Fibroblast of skin of scalp (primary cell): ENCODE measurements around the gene CRYBA2.

ENCODE experiments used
- DNase-seq: peaks from one replicate; pipeline ENCODE4 v3.0.0-alpha.2; 2013

Gene CRYBA2

DNA sequence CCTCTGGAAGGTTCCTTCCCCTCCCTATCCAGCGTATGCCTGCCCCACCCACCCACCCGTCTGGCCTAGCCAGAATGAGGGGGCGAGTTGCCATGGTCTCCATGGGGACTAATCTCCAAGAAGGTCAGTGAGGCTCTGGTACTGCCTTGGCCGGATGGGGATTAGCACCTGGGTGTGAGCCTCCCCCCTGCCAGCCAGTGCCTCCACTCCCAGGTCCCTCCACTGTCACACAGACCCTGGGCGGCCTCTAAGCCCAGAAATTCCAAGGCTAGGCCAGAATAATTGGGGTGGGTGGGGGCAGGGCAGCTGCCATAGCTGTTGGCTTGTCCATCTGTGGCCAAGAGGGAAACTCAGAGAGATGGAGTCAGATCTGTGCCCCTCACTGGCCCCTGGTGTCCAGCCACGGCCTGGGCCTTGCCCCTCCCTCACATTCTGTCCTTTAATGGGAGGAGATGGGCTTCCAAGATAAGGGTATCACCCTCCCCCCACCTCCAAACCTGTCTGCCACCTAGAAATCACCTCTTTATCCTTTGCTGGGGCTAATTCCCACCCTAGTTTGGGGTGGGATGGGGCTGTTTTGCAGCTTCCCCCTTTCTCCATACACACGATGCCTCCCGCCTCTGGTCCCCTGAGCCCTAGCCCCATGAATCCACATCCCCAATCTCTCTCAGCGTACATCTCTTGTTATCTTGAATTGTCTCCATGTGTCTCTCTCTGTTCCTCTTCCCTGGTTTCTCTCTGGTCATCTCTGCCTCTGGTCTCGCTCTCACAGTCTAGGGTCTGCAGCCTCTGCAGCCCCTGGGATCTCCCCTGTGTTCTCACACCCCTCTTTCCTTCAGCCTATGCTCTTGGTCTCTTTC is 6.0 kb upstream of the CRYBA2 start:
- no peak for DNase-seq

DNA sequence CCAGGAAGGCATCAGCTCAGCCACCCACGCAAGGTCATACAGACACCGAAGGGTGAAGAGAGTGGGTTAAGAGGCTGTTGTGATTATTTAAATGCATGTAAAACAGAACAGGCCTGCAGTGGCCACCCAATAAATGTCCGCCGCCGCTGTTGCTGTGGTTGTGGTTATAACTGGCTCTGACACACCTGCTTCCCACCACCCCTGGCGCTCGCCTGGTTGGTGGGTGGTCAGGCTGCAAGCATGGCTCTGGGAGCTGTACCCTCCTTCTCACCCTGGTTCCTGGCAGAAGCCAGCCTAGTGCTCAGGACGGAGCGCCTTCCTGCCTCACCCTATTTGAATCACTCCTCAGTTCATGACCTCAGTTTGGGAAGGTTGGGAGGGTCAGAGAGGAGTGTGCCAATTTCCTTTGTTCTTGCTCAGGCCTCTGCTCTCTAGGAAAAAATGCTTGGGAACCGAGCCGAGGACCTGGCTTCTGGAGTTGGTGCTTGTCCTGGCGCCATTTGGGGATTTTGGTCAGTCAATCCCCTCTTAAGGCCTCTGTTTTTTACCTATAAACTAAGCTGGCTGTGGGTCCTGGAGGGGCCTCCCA is 5.3 kb upstream of the CRYBA2 start:
- no peak for DNase-seq

DNA sequence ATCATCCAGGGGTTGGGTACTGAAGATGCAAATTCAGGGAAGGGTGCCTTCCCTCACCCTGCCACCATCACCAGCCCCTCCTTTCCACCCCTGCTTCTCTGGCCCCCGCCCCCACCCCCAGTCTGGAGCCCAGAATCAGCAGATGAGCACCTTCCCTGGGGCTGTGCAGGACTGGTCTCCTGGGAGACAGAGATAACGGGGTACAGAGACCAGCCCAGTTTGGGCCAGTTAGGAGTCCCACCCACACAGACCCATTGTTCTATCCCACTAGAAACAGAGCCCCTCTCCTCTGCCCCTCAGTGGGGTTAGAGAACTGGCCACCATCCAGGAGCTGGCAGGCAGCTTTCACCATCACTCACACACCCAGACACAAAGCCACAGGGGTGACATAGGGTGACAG is 4.5 kb upstream of the CRYBA2 start:
- DNase-seq = no peak

DNA sequence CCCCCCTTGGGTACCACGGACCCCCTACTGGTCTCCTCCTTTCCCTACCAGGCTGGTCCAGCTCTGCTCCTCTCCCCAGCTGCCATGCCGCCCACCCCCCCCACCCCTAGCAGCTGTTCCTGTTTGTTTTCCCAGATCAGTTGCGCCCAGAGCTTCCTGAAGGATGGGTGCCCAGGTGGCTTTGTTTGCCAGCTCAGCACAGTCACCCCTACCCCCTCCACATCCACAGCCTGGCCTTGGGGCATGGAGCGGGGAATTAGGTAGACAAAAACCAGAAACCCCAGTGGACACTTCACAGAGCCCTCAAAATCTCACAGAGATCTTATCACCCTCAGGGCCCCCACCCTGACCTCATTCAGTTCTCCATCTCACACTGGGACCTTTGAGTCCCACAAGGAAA is 3.7 kb upstream of the CRYBA2 start:
- DNase-seq = no peak

DNA sequence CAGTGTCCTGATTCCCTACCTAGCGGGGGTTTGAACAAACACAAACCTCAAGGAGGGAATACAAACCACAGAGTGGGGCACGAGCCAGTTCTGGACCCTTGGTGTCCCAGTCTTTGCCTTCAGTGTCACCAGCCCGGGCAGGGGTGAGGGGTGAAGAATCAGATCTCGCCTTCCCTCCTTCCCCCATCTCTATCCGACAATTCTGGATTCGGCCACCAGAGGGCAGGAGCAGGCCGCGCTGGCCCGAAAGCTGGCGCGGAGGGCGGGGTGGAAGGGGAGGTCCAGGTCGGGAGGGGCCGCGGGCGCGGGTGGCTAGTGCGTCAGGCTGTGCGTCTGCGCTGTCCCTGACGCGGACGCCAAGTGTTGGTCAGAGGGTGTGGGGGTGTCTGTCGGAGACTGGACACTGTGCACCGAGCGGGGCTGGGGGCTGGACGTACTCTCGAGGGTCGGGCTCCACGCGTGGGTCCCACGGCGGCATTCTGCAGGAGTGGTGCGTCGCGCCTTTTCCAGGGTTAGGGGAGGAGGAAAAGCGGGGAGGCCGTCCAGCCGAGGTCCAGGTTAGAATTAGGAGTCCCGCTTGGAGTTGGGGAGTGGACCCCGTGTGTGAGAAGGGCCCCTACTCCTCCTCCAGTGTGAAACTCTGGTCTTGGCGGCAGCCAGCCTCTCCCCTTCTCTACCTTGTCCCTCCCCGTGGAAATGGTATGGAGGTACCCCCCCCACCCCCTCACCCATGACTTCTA is 2.9 kb upstream of the CRYBA2 start:
- peak; percentile 71 for DNase-seq

DNA sequence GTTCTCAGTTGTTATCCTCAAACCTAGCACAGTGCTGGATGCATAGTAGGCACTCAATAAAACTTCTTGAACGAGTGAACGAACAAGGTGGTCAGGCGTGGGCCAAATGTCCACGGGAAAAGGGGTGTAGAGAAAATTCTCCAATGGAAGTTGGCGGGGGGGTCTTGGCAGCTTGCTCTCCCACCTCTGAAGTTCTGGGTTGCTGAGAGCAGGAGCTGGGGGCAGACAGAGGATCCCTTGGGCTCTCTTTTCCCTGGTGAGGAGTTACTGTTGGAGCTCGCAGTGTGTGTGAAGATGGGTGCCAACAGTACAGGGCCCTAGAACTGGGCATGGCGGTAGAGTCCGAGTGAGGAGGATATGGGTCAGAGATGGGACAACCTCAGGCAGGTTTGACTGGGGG is 2.3 kb upstream of the CRYBA2 start:
- no peak for DNase-seq

DNA sequence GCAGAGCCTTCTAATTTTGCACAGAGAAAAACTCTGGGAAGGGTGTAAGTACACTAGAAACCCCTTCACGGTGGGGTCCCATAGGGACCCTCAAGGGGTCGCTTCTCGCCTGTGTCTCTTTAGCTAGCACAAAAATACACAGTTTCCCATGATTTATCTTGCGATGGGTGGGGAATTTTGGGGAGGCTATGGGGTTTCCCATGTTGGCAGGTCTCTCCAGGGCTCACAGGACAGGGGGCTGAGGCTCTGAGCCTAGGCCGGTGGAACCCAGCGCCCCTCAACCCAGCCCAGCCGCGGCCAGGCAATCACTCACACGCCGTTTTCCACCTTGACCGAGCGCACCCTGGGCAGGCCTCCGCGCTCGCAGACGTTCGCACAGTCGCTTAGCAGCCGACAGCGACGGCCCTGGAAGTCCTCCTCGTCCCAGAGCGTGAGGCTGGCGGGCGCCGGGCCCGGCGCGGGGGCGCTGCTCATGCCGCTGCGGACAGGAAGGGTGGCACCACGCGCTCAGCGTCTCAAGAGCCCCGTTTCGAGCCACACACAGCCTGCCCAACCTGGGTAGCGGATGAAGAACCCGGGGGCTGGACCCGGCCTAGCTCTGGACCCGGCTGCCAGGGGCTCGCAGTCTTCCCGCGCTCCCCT is 398 bp downstream of the CRYBA2 start:
- DNase-seq = no peak

DNA sequence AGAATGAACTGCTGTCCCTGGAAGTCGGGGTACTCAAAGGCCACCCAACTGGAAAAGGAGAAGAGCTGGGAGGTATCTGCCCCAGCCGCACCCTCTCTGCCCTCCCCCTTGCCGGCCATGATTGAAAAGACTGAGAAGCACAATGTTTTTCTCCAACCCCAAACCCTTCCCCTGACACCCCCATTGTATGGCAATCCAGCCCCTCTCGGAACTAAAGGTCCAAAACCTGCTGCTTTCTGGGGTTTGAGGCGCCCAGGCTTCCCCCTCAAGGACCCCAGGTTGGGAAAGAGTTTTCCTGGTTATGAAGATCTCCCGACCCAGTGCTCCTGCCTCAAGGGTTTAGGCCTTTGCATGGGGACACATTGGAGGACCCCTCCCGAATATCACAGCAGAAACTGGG is 1.0 kb downstream of the CRYBA2 start:
- DNase-seq = no peak

DNA sequence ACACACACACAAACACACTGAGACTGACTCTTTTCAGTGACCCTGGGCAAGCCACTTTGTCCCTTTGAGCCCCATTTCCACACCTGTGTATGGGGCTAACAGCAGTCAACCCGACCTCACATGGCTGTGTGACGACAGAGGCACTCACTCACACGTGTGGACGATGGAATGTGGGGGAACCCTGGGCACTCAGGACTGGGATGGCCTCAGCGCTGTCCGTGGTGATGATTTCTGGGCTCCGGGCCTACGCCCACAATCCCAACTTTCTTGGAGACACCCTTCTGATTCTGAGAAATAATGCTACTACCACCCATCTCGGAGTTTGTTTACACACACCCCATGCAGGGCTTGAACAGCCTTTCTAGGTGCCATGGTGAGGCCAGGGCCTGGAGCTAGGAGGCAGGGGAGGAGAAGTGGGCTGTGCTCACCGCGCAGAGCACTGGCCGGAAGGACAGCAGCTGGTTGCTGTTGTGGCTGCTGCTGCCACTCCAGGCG is 1.5 kb downstream of the CRYBA2 start:
- peak; percentile 32 for DNase-seq

DNA sequence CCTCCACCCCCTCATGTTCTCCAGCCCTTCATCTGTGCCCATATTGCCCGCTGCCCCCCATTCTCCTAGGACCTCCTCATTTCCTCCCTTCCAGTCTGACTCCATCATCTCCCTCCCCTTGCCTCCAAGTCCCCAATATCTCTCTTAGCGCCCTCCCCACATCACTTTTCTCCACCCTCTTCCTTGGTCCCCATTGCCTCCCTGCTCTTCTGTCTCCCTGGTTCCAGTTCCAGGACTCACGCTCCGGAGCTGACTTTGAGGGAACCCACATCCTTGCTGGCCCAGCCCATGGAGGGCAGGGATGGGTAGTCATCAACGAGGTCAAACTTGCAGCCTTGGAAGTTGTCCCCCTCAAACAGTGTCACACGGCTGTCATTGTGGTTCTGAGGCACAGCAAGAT is 2.6 kb downstream of the CRYBA2 start:
- no peak for DNase-seq

DNA sequence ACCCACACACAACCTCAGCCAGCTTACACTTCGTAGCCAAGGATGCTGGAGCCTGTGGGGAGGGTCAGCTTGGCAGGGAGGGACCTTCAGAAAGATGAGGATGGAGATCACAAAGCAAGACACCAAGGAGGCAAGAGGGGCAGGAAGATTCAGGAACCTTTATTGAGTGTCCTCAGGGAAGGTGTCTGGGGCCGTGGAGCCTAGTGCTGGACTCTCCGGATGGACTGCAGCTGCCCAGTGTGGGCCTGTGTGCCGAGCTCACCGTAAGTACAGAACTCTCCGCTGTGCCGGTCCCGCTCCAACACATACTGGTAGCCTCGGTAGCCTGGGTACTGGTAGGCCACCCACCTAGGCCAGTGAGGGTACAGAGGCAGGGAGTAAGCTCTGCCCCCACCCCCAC is 3.2 kb downstream of the CRYBA2 start:
- DNase-seq = no peak

DNA sequence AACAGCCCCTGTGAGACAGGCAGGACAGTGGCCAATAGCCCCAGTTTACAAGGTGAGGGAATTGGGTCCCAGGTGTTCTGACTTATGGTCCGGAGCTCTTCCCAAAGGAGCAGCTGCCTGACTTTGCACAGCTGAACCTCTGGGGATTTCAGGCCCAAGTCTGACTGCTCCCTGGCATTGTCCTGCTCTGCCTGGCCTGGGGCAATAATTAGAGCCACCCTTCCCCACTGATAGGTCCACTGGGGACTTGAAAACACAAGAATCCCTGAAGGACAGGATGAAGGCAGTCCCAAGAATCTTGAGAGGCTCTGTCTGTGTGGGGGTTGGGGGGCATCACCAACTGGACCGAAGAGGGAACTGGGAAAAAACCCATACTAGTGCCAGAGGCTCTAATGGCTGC is 4.6 kb downstream of the CRYBA2 start:
- no peak for DNase-seq

DNA sequence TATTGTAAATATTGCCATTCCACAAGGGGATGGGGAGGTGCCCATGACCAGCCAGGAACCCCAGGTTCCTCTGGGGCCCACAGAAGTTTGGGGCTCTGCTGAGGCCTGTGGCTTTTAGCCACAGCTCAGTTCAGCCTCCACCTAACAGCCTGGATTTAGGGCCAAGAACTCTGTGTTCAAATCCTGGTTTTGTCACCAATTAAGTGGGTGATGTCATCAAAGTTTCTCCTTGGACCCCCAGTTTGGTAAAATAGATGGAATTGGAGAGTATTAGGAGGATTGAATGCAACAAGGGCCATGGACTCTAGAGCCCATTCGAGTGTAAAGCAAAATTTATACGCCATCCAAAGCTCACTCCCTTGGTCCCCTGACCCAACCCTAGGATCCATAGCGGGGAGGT is 5.1 kb downstream of the CRYBA2 start:
- DNase-seq = no peak

DNA sequence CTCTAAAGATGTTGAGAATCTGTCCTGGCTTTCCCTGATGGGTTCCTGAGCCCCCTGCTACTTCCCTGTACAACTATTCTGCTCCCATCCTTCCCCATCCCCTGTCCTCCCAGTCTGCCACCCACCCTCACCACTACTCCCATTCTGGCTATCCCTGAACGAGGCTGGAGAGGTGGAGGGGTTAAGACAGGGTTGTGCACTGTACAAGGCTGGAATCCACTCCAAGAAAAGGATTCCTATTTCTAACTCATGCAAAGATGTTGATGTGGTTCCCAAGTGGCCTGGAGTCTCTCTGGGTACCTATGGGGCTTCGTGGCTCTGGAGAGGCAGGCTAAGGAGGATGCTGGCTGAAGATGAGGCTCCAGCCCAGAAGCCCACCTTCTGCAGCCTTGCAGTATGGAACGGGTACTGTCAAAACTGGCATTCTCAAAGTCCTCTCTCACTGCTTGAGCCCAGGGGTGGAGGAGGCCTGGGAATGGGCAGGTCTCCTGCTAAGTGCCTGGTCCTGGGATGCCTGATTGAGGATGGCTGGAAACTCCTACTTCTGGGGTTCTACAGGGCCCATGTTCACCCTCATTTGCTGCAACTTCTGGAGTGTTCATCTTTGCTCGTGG is 7.0 kb downstream of the CRYBA2 start:
- no peak for DNase-seq

DNA sequence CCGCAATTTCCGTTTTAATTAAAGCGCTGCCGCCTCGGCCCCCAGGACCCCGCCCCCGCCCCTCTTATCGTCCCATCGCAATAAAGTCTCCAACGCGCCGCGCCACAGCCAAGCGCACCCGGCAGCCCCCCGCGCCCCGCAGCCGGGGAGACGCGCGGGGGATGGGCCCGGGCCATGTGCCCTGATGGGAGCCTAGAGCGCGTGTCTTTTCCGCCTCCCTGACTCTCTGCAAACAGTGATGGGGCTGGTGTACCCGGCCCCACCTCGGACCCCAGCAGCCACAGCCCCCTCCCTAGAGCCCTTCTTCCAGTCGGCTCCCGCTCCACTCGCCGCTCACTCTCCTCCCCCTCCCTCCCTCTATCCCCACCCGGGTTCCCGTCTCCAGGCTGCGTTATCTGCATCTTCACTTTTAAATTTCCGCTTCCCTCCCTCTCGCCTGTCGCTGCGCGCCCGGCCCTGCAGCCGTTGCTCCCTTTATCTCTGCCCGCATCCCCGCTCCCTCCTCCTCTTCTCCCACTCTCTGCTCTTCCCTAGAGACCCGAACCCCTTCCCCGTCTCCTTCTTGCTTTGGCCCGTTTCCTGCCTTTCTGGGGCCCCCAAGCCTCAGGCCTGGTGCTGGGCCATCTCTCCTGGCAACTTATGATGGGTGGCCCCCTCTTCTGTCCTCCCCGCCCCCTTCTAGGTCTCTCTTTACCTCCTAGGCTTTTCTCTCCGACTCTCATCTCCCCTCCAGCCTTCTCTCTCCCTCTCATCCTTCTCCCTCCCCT is 7.7 kb downstream of the CRYBA2 start:
- no peak for DNase-seq

DNA sequence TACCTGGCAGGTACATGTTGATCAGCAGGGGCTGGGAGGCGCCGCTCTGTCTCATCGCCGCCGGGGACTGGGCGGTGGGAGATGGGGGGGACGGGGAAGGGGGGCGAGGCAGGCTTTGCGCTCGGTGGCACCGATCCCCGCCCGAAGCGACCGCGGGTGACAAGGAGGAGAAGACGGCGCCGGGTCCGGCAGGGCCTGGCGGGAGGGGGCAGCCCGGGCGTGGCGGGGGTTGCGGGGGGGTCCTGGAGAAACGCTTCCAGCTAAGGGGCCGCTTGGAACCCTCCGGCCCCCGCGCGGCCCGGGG is 8.2 kb downstream of the CRYBA2 start, which contains the start of gene FEV:
TSS of gene FEV (minus strand) at position 164 of the 304 bp plus-strand sequence. CDS start at position 55, 109 bp downstream.
- no peak for DNase-seq

DNA sequence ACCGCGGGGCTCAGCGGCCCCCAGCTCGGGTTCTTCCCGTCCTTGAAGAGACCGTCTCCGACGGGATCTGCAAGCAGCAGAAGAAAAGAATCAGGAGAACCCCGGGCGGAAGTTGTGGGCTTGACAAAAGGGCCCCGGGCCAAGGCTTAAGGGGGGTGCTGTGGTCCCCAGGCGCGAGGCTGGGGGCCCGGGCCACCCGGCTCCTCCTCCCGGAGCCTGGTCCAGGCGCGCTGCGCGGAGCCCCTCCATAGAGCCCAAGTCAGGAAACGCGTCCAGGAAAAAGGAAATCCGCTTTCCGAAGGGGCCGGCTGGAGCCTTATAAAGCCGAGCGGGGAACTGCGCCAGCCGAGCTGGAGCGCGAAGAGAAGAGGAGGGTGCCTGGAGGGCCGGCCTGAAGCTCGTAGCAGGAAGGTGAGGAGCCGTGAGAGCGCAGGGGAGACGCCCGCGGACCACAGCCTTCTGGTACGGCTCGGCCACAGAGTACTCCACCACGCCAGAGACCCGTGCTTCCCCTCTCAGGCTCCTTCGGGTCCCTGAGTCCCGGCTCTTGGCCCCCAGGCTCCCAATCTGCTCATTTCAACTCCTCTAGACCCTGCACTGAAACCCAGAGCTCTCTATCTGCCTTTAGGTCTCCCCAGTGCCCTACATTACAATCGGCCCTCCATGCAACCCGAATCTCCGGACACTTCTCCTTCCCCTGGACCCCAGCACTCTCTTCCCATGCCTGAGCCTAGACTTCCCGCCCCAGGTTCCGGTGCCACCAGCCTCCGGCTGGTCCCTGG is 8.8 kb downstream of the CRYBA2 start:
- no peak for DNase-seq

DNA sequence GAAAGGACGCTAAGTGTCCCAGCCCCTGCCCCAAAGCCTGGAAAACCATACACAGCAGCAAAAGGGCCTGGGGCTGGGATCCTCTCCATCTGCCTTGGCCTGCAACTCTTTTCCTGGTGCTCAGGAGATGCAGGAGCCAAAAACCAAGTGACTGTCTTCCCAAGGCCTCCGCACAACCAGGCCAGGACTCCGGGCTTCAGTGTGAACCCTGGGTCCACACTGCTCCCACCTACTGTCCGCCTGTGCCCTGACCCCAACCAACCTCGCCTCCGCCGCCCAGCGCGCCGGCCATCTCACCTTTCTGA is 9.3 kb downstream of the CRYBA2 start:
- no peak for DNase-seq

DNA sequence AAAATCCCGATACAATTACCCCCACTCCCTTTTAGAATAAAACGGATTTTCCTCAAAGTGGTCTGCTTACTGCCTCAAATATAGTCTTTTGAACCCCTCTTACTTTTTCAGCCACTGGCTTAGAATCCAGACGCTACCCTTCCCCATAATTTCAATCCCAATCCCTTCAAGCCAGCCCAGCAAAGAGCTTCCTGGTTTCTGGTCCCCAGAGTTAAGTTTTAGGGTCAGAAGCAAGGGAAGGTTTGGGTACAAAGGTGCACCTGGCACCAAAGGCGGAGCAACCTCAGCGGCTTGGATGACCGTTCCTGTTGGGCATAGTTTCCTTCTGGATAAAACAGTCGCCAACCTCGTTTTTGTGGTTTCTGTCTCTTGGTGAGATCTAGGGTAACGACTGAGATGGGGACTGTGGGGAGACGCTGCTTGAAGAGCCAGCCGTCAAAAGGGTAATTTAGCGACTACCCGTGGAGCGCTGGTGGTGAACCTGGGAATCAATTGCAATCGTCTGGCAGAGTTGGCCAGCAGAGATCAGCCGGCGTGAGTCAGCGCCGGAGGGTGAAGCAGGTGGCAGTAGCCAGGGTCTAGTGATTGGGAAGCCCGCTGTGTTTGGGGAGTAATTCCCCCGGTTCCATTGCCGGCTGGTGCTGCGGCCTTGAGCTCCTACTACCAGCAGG is 9.8 kb downstream of the CRYBA2 start:
- no peak for DNase-seq

DNA sequence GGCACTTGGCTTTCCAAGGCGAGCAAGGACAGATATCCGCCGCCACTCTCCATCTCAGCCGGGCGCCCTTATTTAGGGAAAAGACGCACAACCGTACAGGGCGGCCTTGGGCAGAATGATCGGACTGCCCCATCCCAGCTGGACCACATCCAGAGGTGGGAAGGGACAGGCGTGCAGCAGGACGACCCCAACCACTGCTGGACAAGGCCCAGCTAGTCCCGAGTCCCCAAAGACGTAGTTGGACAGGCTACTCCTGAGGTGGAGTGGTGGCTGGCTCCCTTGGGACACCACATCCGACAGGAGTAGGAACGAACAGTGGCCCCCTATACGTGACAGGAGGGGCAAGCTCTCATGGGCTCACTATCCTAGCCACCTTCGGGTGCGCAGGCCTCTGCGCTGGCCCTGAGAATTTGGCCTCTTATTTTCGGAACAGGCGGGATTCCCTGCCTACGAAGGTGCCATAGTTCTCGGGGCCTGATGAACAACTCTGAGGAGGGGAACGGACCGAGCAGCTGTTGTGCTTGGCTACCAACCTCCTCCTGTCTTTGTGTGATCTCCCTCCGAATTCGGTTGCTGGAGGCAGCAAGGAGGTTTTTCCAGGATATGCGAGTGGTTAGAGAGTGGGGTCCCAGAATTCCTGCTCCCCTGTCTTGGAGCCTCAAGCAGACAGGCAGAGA is 10.5 kb downstream of the CRYBA2 start:
- DNase-seq = no peak
